Measurements from ENCODE around the gene DIAPH2.

- no peak for TF ChIP-seq BHLHE40 (IDR thresholded peaks at IDR 0.05; ENCODE audit: borderline replicate concordance)
- no peak for TF ChIP-seq SP1 (IDR thresholded peaks at IDR 0.05)
- no peak for TF ChIP-seq SUZ12 (IDR thresholded peaks at IDR 0.05)
- TF ChIP-seq FOXM1 (IDR thresholded peaks at IDR 0.05; ENCODE audit: borderline replicate concordance) = no peak
- no peak for TF ChIP-seq TARDBP (IDR thresholded peaks at IDR 0.05)
- TF ChIP-seq LEF1 (IDR thresholded peaks at IDR 0.05; ENCODE audit: borderline replicate concordance) = no peak
- TF ChIP-seq L3MBTL2 (conservative IDR thresholded peaks at IDR 0.05) = no peak
- TF ChIP-seq ELF4 (IDR thresholded peaks at IDR 0.05) = no peak
Measured at GRCh38 chrX:97074400-97074799, 389.8 kb downstream of the DIAPH2 start.
